SU-DHL-6 (cell line): ENCODE data around the gene GNG7.

Experiments used
- CTCF ChIP-seq: fragments of 200-600 bp; sonication (generic); IDR thresholded peaks from one replicate; pipeline ENCODE4 v1.5.1; 2017; ENCODE audit warnings: antibody characterized with exemption, mild to moderate bottlenecking, low read length, moderate library complexity; ENCODE audit not compliant: insufficient read depth, poor library complexity, severe bottlenecking
- EZH2phosphoT487 ChIP-seq: fragments of 200-600 bp; sonication (generic), shearing (Covaris generic); conservative IDR thresholded peaks from 2 replicates; pipeline ENCODE4 v1.6.1; 2018; ENCODE audit warnings: mild to moderate bottlenecking, antibody characterized with exemption, low read length, moderate library complexity, mixed read lengths

- TF ChIP-seq CTCF = no peak
- TF ChIP-seq EZH2phosphoT487 = no peak
Measured at GRCh38 chr19:2524840-2525723, 177.4 kb downstream of the GNG7 start.
